K562 (cell line): Measurements from ENCODE around the gene FGFBP3. TPM values are rescaled to one million over a fixed set of nuclear protein-coding genes. Genes with fewer than 3 reads are reported as not detected.
A peak's percentile ranks its signal among the peaks of the same experiment; 100 is the strongest.

ENCODE experiments used
- ATAC-seq: fragments of 200-7000 bp; cut with Tn5 transposase; 3 replicates; pipeline ENCODE4 v1.9.1; 2020; ENCODE audit warnings: moderate library complexity
- BruUV-seq: library from RNA; stranded (reverse); fragments of 400-500 nt; replicated peaks from 2 replicates; lab custom pipeline; 2021; lab: Mats Ljungman, UMichigan
- CTCF ChIA-PET: fragments of 300-600 bp; formaldehyde crosslinking; extraction: SDS; loops from one replicate; lab custom pipeline; 2021; ENCODE audit warnings: low intra/inter-chr PET ratio; lab: Yijun Ruan, JAX
- POLR2A ChIA-PET: fragments of 300-600, 350-650 bp; sonication (Branson Sonifier 250); formaldehyde crosslinking; extraction: SDS; loops from one replicate; lab custom pipeline; 2021; ENCODE audit warnings: antibody characterized with exemption, inconsistent platforms; lab: Yijun Ruan, JAX
- DNase-seq, 4 experiments: peaks; one replicate each; pipeline versions ENCODE4 v3.0.0 to v3.0.0-alpha.2; 2011 to 2018; ENCODE audit warnings: low spot score in 3 of 4, mixed read lengths in 3 of 4; ENCODE audit errors: extremely low read depth in 1 of 4
- FAIRE-seq: peaks from 2 replicates; lab custom pipeline; 2011; peaks lifted over from hg19 to GRCh38; lab: Jason Lieb, UNC
- H2AFZ ChIP-seq: 2 replicates; pipeline ENCODE4 v1.6.0; 2011; ENCODE audit warnings: low read depth, low read length, control low read depth, inconsistent platforms
- H3K27ac ChIP-seq: fragments of 200-600 bp; 3 replicates; pipeline ENCODE4 v1.8.0; 2011; ENCODE audit warnings: low read depth, mild to moderate bottlenecking, control low read depth, inconsistent platforms, low read length, moderate library complexity, mixed read lengths; ENCODE audit errors: extremely low read depth
- H3K27me3 ChIP-seq, 2 experiments: fragments of 300-600 bp in 1 of 2; 2 replicates in 1 of 2; 3 replicates in 1 of 2; pipeline versions ENCODE4 v1.6.0 to v1.8.0; 2011; ENCODE audit warnings: inconsistent platforms in 2 of 2, low read length in 2 of 2, mild to moderate bottlenecking in 1 of 2, mixed read lengths in 1 of 2, moderate library complexity in 1 of 2; ENCODE audit not compliant: control insufficient read depth in 2 of 2, insufficient read depth in 2 of 2
- H3K36me3 ChIP-seq: fragments of 300-600 bp; 3 replicates; pipeline ENCODE4 v1.8.0; 2011; ENCODE audit warnings: mild to moderate bottlenecking, low read length, inconsistent platforms; ENCODE audit not compliant: control insufficient read depth, insufficient read depth
- H3K4me1 ChIP-seq, 2 experiments: fragments of 200-600 bp in 1 of 2; replicated peaks in 1 of 2; 2 replicates in 1 of 2; 3 replicates in 1 of 2; pipeline versions ENCODE4 v1.5.1 to v1.8.0; 2011; ENCODE audit warnings: inconsistent platforms in 2 of 2, low read length in 2 of 2, mild to moderate bottlenecking in 1 of 2, mixed read lengths in 1 of 2, moderate library complexity in 1 of 2; ENCODE audit not compliant: control insufficient read depth in 2 of 2, insufficient read depth in 2 of 2
- H3K4me2 ChIP-seq: 2 replicates; pipeline ENCODE4 v1.6.1; 2011; ENCODE audit warnings: low read length, control low read depth, inconsistent platforms, mixed read lengths; ENCODE audit not compliant: insufficient read depth
- H3K4me3 ChIP-seq: fragments of 200-600 bp; sonication (generic), shearing (Covaris generic); 2 replicates; pipeline ENCODE4 v1.5.1; 2016; ENCODE audit warnings: control low read depth, inconsistent platforms
- H3K79me2 ChIP-seq: fragments of 200-600 bp; 3 replicates; pipeline ENCODE4 v1.8.0; 2011; ENCODE audit warnings: low read length, inconsistent platforms; ENCODE audit not compliant: control insufficient read depth, insufficient read depth
- H3K9ac ChIP-seq, 2 experiments: 2 replicates each; pipeline versions ENCODE4 v1.6.0 to v1.6.1; 2011; ENCODE audit warnings: low read depth in 2 of 2, low read length in 2 of 2, control low read depth in 1 of 2, inconsistent platforms in 1 of 2, mild to moderate bottlenecking in 1 of 2, mixed read lengths in 1 of 2; ENCODE audit not compliant: insufficient read depth in 1 of 2
- H3K9me1 ChIP-seq: one replicate; pipeline ENCODE4 v1.6.0; 2011; ENCODE audit warnings: inconsistent platforms, mild to moderate bottlenecking, low read length, moderate library complexity; ENCODE audit not compliant: control insufficient read depth, insufficient read depth
- H3K9me3 ChIP-seq: replicated peaks from 2 replicates; pipeline ENCODE4 v1.5.1; 2011; ENCODE audit warnings: low read depth, low read length, inconsistent platforms; ENCODE audit not compliant: control insufficient read depth, insufficient read depth
- H4K20me1 ChIP-seq: replicated peaks from 2 replicates; pipeline ENCODE4 v1.6.1; 2011; ENCODE audit warnings: low read length, inconsistent platforms, mixed read lengths; ENCODE audit not compliant: control insufficient read depth, insufficient read depth
- C11orf30 ChIP-seq: fragments of 450-650 bp; IDR thresholded peaks from 2 replicates; pipeline ENCODE4 v1.6.1; 2016; ENCODE audit warnings: low read depth, mild to moderate bottlenecking
- MAFF ChIP-seq: IDR thresholded peaks from 2 replicates; pipeline ENCODE4 v1.6.1; 2012; ENCODE audit warnings: low read length, improper control_type of control experiment
- MAFK ChIP-seq: IDR thresholded peaks from 2 replicates; pipeline ENCODE4 v1.6.1; 2011; ENCODE audit warnings: low read length, improper control_type of control experiment
- SPI1 ChIP-seq: IDR thresholded peaks from 2 replicates; pipeline ENCODE4 v1.6.1; 2011; ENCODE audit warnings: low read depth, low read length, control low read depth, borderline replicate concordance
- ZNF316 ChIP-seq: fragments of 450-650 bp; IDR thresholded peaks from 2 replicates; pipeline ENCODE4 v1.6.1; 2016
- WGBS: fragments of 100-300 bp; shearing (Covaris generic); methylation state at CpG from one replicate; pipeline ENCODE4 v1.1.6; 2016; ENCODE audit warnings: low coverage, mixed read lengths; ENCODE audit not compliant: insufficient coverage; ENCODE audit errors: missing lambda C conversion rate; 5-methylcytosine and 5-hydroxymethylcytosine counted together
- in situ Hi-C: fragments of 300-500 bp; cut with MboI; formaldehyde crosslinking; loops from 4 replicates; pipeline ENCODE4 v1.15.0; 2018; ENCODE audit warnings: inconsistent platforms, mixed read lengths
- intact Hi-C: fragments of 100-400 bp; cut with micrococcal nuclease; formaldehyde crosslinking; loops from 2 replicates; pipeline ENCODE4 v1.14.2; 2022
- polyA plus RNA-seq, 8 experiments: library from polyadenylated mRNA; depleted of rRNA in 4 of 8; stranded (reverse) in 5 of 8; unstranded in 3 of 8; fragments of >200 nt; fragmentation: Nextera tagmentation in 2 of 8; fragmentation: Illumina TruSeq in 1 of 8; extraction: Ambion mirVana in 2 of 8; extraction: Trizol in 1 of 8; gene quantifications; 2 replicates each; pipeline versions ENCODE4 v1.2.1 to v1.2.3, GENCODE V29; 2011 to 2014; ENCODE audit warnings: inconsistent platforms in 1 of 8, missing spikeins in 1 of 8
- total RNA-seq, 7 experiments: library from RNA; depleted of rRNA in 6 of 7; stranded (reverse); fragments of >200 nt in 6 of 7; fragmentation: Illumina TruSeq in 2 of 7; extraction: Trizol in 2 of 7; gene quantifications; 2 replicates each; pipeline versions ENCODE4 v1.2.1 to v1.2.3, GENCODE V29; 2011 to 2021; ENCODE audit warnings: low replicate concordance in 1 of 7

FGFBP3 gene
- total and polyA plus RNA-seq, 9 of the 15 experiments (the other 6 are each of a cell fraction or from before 2014, with no cell fraction given) = 0.58 to 3.0 (median 1.5) TPM

DNA sequence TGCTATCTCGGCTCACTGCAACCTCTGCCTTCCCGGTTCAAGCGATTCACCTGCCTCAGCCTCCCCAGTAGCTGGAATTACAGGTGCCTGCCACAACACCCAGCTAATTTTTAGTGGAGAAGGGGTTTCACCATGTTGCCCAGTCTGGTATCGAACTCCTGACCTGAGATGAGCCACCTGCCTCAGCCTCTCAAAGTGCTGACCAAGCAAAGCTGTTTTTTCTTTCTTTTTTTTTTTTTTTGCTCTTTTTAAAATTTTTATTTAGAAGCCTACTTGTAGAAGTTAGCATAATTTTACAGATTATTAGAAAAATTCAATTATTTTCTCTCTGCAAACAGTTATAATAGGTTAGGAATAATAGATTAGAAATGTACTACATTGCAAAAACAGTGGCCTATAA, 1.2 kb upstream of the FGFBP3 start:
- Histone ChIP-seq H3K4me1 (peaks cover 0 to 10% of the 10 kb centered on the region in 2 experiments; a peak in 2 of 5 replicates), H3K27me3 (no peaks in the 10 kb centered on the region), H3K9ac (no peak overlapping the region), H3K27ac (no peak overlapping the region), H3K36me3 (no peaks in the 10 kb centered on the region), H2AFZ (no peak overlapping the region), H3K79me2 (peaks cover 7% of the 10 kb centered on the region; the same call in 1 of the 3 replicates), H3K9me1 (no peaks in the 10 kb centered on the region), H3K4me3 (no peak overlapping the region), H3K4me2 (no peak overlapping the region), H3K9me3 (no peaks in the 10 kb centered on the region), H4K20me1 (no peaks in the 10 kb centered on the region)
- in situ Hi-C loops (loop anchor here (25.0 kb wide), 2 partner anchors 623 to 998 kb away; partner anchors contain the start of gene ANKRD1), intact Hi-C loops (loop anchor here (5.0 kb wide), 2 partner anchors 613 to 1158 kb away; no protein-coding TSS in a partner anchor)
- 72% methylated on average over 4 of the region's 4 CpGs for WGBS
- DNase-seq (no peak), ATAC-seq (no peak), FAIRE-seq (no peak)
- no TSS peak for BruUV-seq
- ChIA-PET CTCF (interaction anchor here (1.1 kb wide), 1 partner anchor 150 kb away, joined by 7 read pairs; no protein-coding TSS in a partner anchor), POLR2A (no interaction called here)
- TF ChIP-seq SPI1 (no peak), C11orf30 (peak; percentile 56; the same call in 1 of the 2 replicates), ZNF316 (peak; percentile 84), MAFF (peak; percentile 38; the same call in 1 of the 2 replicates), MAFK (peak; percentile 38; the same call in 1 of the 2 replicates)
